T-cell (primary cell): ENCODE measurements around the gene ATP7A. TPM values are rescaled to one million over a fixed set of nuclear protein-coding genes. Genes with fewer than 3 reads are reported as not detected.
"Not testable (repeated sequence)": the region's sequence is repeated elsewhere in the genome, so short reads cannot be mapped to it uniquely, and the experiment has no call there.

Source experiments
- ATAC-seq, 4 experiments: fragments of 200-7000 bp in 3 of 4; fragments of 150-1000 bp in 1 of 4; cut with Tn5 transposase; replicated peaks in 1 of 4; 1 replicate in 3 of 4; 2 replicates in 1 of 4; pipeline ENCODE4 v1.10.0; 2021; ENCODE audit warnings: moderate library complexity in 3 of 4, mild to moderate bottlenecking in 2 of 4, moderate number of reproducible peaks in 1 of 4
- CTCF ChIA-PET, 2 donors: fragments of 300-600 bp; sonication (Branson Sonifier 250); formaldehyde crosslinking; loops; one replicate each; lab custom pipeline; 2022; ENCODE audit warnings: antibody characterized with exemption in 2 of 2; lab: Charles Lee
- POLR2A ChIA-PET, 2 donors: fragments of 300-600 bp; sonication (Branson Sonifier 250); formaldehyde crosslinking; loops; one replicate each; lab custom pipeline; 2022; ENCODE audit warnings: antibody characterized with exemption in 2 of 2; lab: Charles Lee
- DNase-seq, 35 experiments: peaks; one replicate each; pipeline versions ENCODE4 v3.0.0 to v3.0.0-alpha.2; 2013 to 2023
- H3K27ac ChIP-seq: one replicate; pipeline ENCODE4 v1.5.1; 2013; ENCODE audit warnings: low read length
- H3K27me3 ChIP-seq, 2 experiments: replicated peaks in 1 of 2; 1 replicate in 1 of 2; 2 replicates in 1 of 2; pipeline versions ENCODE4 v1.6.1 to v1.7.0; 2013; ENCODE audit warnings: low read length in 1 of 2, mixed read lengths in 1 of 2; ENCODE audit not compliant: control insufficient read depth in 2 of 2, insufficient read depth in 2 of 2; ENCODE audit errors: extremely low read depth in 1 of 2
- H3K36me3 ChIP-seq, 2 donors: 1 replicate in 1 of 2; 2 replicates in 1 of 2; pipeline versions ENCODE4 v1.6.1 to v1.7.0; 2013; ENCODE audit warnings: low read length in 1 of 2; ENCODE audit not compliant: control insufficient read depth in 2 of 2, insufficient read depth in 1 of 2; ENCODE audit errors: extremely low read depth in 1 of 2
- H3K4me1 ChIP-seq, 2 experiments: 1 replicate in 1 of 2; 2 replicates in 1 of 2; pipeline versions ENCODE4 v1.6.1 to v1.7.0; 2013; ENCODE audit warnings: low read length in 2 of 2, mixed read lengths in 1 of 2; ENCODE audit not compliant: insufficient read depth in 2 of 2, control insufficient read depth in 1 of 2; ENCODE audit errors: extremely low read depth in 1 of 2
- H3K4me3 ChIP-seq, 2 donors: 1 replicate in 1 of 2; 2 replicates in 1 of 2; pipeline versions ENCODE4 v1.5.1 to v1.7.0; 2013; ENCODE audit warnings: mild to moderate bottlenecking in 2 of 2, low read length in 1 of 2, moderate library complexity in 1 of 2; ENCODE audit not compliant: control insufficient read depth in 1 of 2; ENCODE audit errors: extremely low read depth in 1 of 2
- H3K9me3 ChIP-seq: 2 replicates; pipeline ENCODE4 v1.7.0; 2013
- H3K27ac Mint-ChIP-seq, 2 donors: one replicate each; pipeline ENCODE4 v1.8.0; 2020 to 2021; ENCODE audit warnings: mild to moderate bottlenecking in 2 of 2, mixed read lengths in 2 of 2
- H3K27me3 Mint-ChIP-seq, 2 donors: one replicate each; pipeline ENCODE4 v1.8.0; 2021 to 2022; ENCODE audit warnings: mixed read lengths in 2 of 2
- H3K36me3 Mint-ChIP-seq: one replicate; pipeline ENCODE4 v1.8.0; 2021; ENCODE audit warnings: mixed read lengths
- H3K4me1 Mint-ChIP-seq, 3 donors: one replicate each; pipeline ENCODE4 v1.8.0; 2020 to 2022; ENCODE audit warnings: mixed read lengths in 3 of 3, mild to moderate bottlenecking in 1 of 3
- H3K4me3 Mint-ChIP-seq, 3 donors: one replicate each; pipeline ENCODE4 v1.8.0; 2020 to 2022; ENCODE audit warnings: mild to moderate bottlenecking in 3 of 3, mixed read lengths in 3 of 3, moderate library complexity in 3 of 3
- H3K9me3 Mint-ChIP-seq, 3 donors: one replicate each; pipeline ENCODE4 v1.8.0; 2020 to 2022; ENCODE audit warnings: mixed read lengths in 3 of 3
- WGBS: methylation state at CpG from one replicate; pipeline ENCODE4 v1.1.5; 2013; ENCODE audit warnings: missing lambda C conversion rate; ENCODE audit not compliant: insufficient coverage; 5-methylcytosine and 5-hydroxymethylcytosine counted together
- total RNA-seq, 35 experiments: library from RNA in 6 of 35; stranded (reverse) in 6 of 35; fragments of 120-200 nt in 1 of 35; gene quantifications; one replicate each; pipeline versions ENCODE4 v1.2.1 to v1.2.4 and lab custom pipeline; 2013 to 2026

Gene ATP7A
- total RNA-seq, 5 donors from 2014 or later (not counting 1 experiment from before 2014, with no cell fraction given): 11.2 to 13.6 (median 12.7) TPM

GRCh38 chrX:78048052-78048451, 137.6 kb downstream of the ATP7A start:
- H3K36me3 ChIP-seq: peaks cover 0 to 6% of the 10 kb centered on the region in 2 donors
- H3K27me3 ChIP-seq: no peaks in the 10 kb centered on the region
- H3K4me3 ChIP-seq: no peak overlapping the region
- Mint-ChIP-seq H3K27me3 (no peaks in the 10 kb centered on the region), H3K36me3 (peaks cover 31% of the 10 kb centered on the region), H3K4me3 (no peak overlapping the region), H3K27ac (peak overlapping the region in 1 of 2 donors; percentile 11), H3K9me3 (peaks cover 0 to 8% (median 0%) of the 10 kb centered on the region in 3 donors), H3K4me1 (no peaks in the 10 kb centered on the region)
- H3K9me3 ChIP-seq: no peaks in the 10 kb centered on the region
- ATAC-seq (no peak), DNase-seq (no peak)
- CTCF ChIA-PET: no interaction called here
- no CpG with 5 or more reads among the region's 2 CpGs for WGBS
- H3K27ac ChIP-seq: no peak overlapping the region
- H3K4me1 ChIP-seq: no peaks in the 10 kb centered on the region
- POLR2A ChIA-PET: no interaction called here

- no peaks in the 10 kb centered on the region for H3K36me3 Mint-ChIP-seq
- H3K27ac ChIP-seq: no peak overlapping the region
- no peak overlapping the region for H3K4me3 ChIP-seq
- H3K9me3 ChIP-seq: no peaks in the 10 kb centered on the region
- no peaks in the 10 kb centered on the region for H3K27me3 ChIP-seq
- H3K4me1 ChIP-seq: no peaks in the 10 kb centered on the region
- CTCF ChIA-PET: no interaction called here
- POLR2A ChIA-PET: no interaction called here
- no peaks in the 10 kb centered on the region for H3K9me3 Mint-ChIP-seq
- no peak overlapping the region for H3K4me3 Mint-ChIP-seq
- H3K4me1 Mint-ChIP-seq: peaks cover 0 to 9% (median 8%) of the 10 kb centered on the region in 3 donors
- H3K36me3 ChIP-seq: no peaks in the 10 kb centered on the region
- H3K27ac Mint-ChIP-seq: no peak overlapping the region
- ATAC-seq: no peak
- peaks cover 0 to 3% of the 10 kb centered on the region in 2 donors for H3K27me3 Mint-ChIP-seq
- no peak for DNase-seq
These were observed 153.2 kb downstream of the ATP7A start for GRCh38 chrX:78063687-78064086.

- H3K27me3 Mint-ChIP-seq: peaks cover 0 to 3% of the 10 kb centered on the region in 2 donors
- no peak overlapping the region for H3K27ac Mint-ChIP-seq
- CTCF ChIA-PET: no interaction called here
- ATAC-seq: no peak
- Histone ChIP-seq H3K27me3 (no peaks in the 10 kb centered on the region), H3K9me3 (no peaks in the 10 kb centered on the region), H3K4me1 (no peaks in the 10 kb centered on the region), H3K27ac (no peak overlapping the region), H3K4me3 (no peak overlapping the region), H3K36me3 (no peaks in the 10 kb centered on the region)
- H3K4me3 Mint-ChIP-seq: no peak overlapping the region
- POLR2A ChIA-PET: no interaction called here
- 87% methylated on average over 3 of the region's 4 CpGs for WGBS
- no peak for DNase-seq
- H3K9me3 Mint-ChIP-seq: peaks cover 0 to 3% (median 0%) of the 10 kb centered on the region in 3 donors
- H3K36me3 Mint-ChIP-seq: no peaks in the 10 kb centered on the region
- peaks cover 0 to 9% (median 8%) of the 10 kb centered on the region in 3 donors for H3K4me1 Mint-ChIP-seq
These were observed 153.7 kb downstream of the ATP7A start for GRCh38 chrX:78064152-78064551.

GRCh38 chrX:78064698-78065601, 154.5 kb downstream of the ATP7A start:
- H3K27ac ChIP-seq, H3K4me3 ChIP-seq, POLR2A ChIA-PET, H3K4me1 Mint-ChIP-seq, H3K4me1 ChIP-seq, DNase-seq, H3K27me3 ChIP-seq, H3K9me3 Mint-ChIP-seq, H3K36me3 ChIP-seq, H3K4me3 Mint-ChIP-seq, H3K9me3 ChIP-seq, H3K36me3 Mint-ChIP-seq, H3K27me3 Mint-ChIP-seq: not testable (repeated sequence)
- CTCF ChIA-PET: interaction anchor here in 1 of 2 donors (0.6 kb wide), 1 partner anchor 8 kb away, joined by 3 read pairs; no protein-coding TSS in a partner anchor
- H3K27ac Mint-ChIP-seq: peak overlapping the region in 1 of 2 donors; percentile 72
- no CpG with 5 or more reads among the region's 6 CpGs for WGBS
- peak in 1 of 4 experiments; percentile 40 for ATAC-seq

- Histone ChIP-seq H3K36me3 (no peaks in the 10 kb centered on the region), H3K27me3 (no peaks in the 10 kb centered on the region), H3K27ac (no peak overlapping the region), H3K4me1 (no peaks in the 10 kb centered on the region), H3K9me3 (no peaks in the 10 kb centered on the region), H3K4me3 (no peak overlapping the region)
- ChIA-PET POLR2A (no interaction called here), CTCF (no interaction called here)
- no peak for ATAC-seq
- H3K4me3 Mint-ChIP-seq: no peak overlapping the region
- H3K4me1 Mint-ChIP-seq: peaks cover 0 to 9% (median 8%) of the 10 kb centered on the region in 3 donors
- H3K36me3 Mint-ChIP-seq: no peaks in the 10 kb centered on the region
- WGBS: no CpG with 5 or more reads among the region's 1 CpG
- peaks cover 0 to 3% of the 10 kb centered on the region in 2 donors for H3K27me3 Mint-ChIP-seq
- H3K9me3 Mint-ChIP-seq: peaks cover 0 to 4% (median 0%) of the 10 kb centered on the region in 3 donors
- H3K27ac Mint-ChIP-seq: no peak overlapping the region
- DNase-seq: no peak
These were observed 155.6 kb downstream of the ATP7A start for GRCh38 chrX:78066110-78066509.

GRCh38 chrX:78071331-78071730, 160.8 kb downstream of the ATP7A start:
- peaks cover 0 to 3% of the 10 kb centered on the region in 2 donors for H3K27me3 Mint-ChIP-seq

More at GRCh38 chrX:78071331-78071730, 160.8 kb downstream of the ATP7A start:
- Histone ChIP-seq H3K36me3 (no peaks in the 10 kb centered on the region), H3K9me3 (no peaks in the 10 kb centered on the region), H3K27ac (no peak overlapping the region), H3K4me3 (no peak overlapping the region), H3K27me3 (no peaks in the 10 kb centered on the region), H3K4me1 (peaks cover 5 to 8% of the 10 kb centered on the region in 2 experiments)
- Mint-ChIP-seq H3K4me1 (peaks cover 0 to 17% (median 14%) of the 10 kb centered on the region in 3 donors), H3K4me3 (no peak overlapping the region), H3K9me3 (peaks cover 7 to 12% (median 8%) of the 10 kb centered on the region in 3 donors), H3K27ac (no peak overlapping the region), H3K36me3 (peaks cover 3% of the 10 kb centered on the region)
- ATAC-seq: no peak
- WGBS: no CpG with 5 or more reads among the region's 3 CpGs
- DNase-seq: no peak
- CTCF ChIA-PET: interaction anchor here in 1 of 2 donors (0.6 kb wide), 1 partner anchor 36 kb away, joined by 4 read pairs; no protein-coding TSS in a partner anchor
- POLR2A ChIA-PET: no interaction called here
